SK-N-SH (cell line): ENCODE data around the gene EML2. TPM values are rescaled to one million over a fixed set of nuclear protein-coding genes. Genes with fewer than 3 reads are reported as not detected.

ENCODE experiments used
- CTCF ChIA-PET: fragments of 300-600, 350-600 bp; formaldehyde crosslinking; extraction: SDS; loops from one replicate; lab custom pipeline; 2021; lab: Yijun Ruan, JAX
- POLR2A ChIA-PET: fragments of 350-600 bp; sonication (Branson Sonifier 250); formaldehyde crosslinking; extraction: SDS; loops from one replicate; lab custom pipeline; 2020; ENCODE audit warnings: antibody characterized with exemption, inconsistent platforms; lab: Yijun Ruan, JAX
- DNase-seq: peaks from one replicate; pipeline ENCODE4 v3.0.0; 2012
- H2AFZ ChIP-seq: fragments of 200-600 bp; sonication (generic); 2 replicates; pipeline ENCODE4 v1.8.1; 2016; ENCODE audit warnings: antibody characterized with exemption, mild to moderate bottlenecking, low read depth
- H3F3A ChIP-seq: fragments of 200-600 bp; sonication (generic); replicated peaks from 2 replicates; pipeline ENCODE3; 2016; ENCODE audit warnings: antibody characterized with exemption, mild to moderate bottlenecking; ENCODE audit not compliant: insufficient read depth
- H3K27ac ChIP-seq, 2 experiments: fragments of 200-500 bp in 1 of 2; fragments of 200-600 bp in 1 of 2; sonication (Bioruptor generic) in 1 of 2; sonication (generic), shearing (Covaris generic) in 1 of 2; 2 replicates each; pipeline versions ENCODE4 v1.5.1 to v1.6.1; 2014 to 2016; ENCODE audit warnings: low read depth in 2 of 2, inconsistent platforms in 1 of 2, low read length in 1 of 2, mild to moderate bottlenecking in 1 of 2, mixed read lengths in 1 of 2
- H3K27me3 ChIP-seq: fragments of 200-600 bp; sonication (generic), shearing (Covaris generic); 2 replicates; pipeline ENCODE4 v1.6.1; 2016; ENCODE audit warnings: mixed run types; ENCODE audit not compliant: insufficient read depth
- H3K36me3 ChIP-seq, 2 experiments: fragments of 200-500 bp in 1 of 2; fragments of 200-600 bp in 1 of 2; sonication (Bioruptor generic) in 1 of 2; sonication (generic) in 1 of 2; replicated peaks in 1 of 2; 2 replicates each; pipeline versions ENCODE3 to v1.5.1; 2014 to 2016; ENCODE audit warnings: low read length in 1 of 2, mild to moderate bottlenecking in 1 of 2; ENCODE audit not compliant: insufficient read depth in 2 of 2, control insufficient read depth in 1 of 2
- H3K4me1 ChIP-seq, 2 experiments: fragments of 200-500 bp in 1 of 2; fragments of 200-600 bp in 1 of 2; sonication (Bioruptor generic) in 1 of 2; sonication (generic), shearing (Covaris generic) in 1 of 2; 2 replicates each; pipeline versions ENCODE4 v1.5.1 to v1.6.1; 2014 to 2016; ENCODE audit warnings: low read depth in 1 of 2, low read length in 1 of 2, mixed run types in 1 of 2; ENCODE audit not compliant: insufficient read depth in 2 of 2, control insufficient read depth in 1 of 2
- H3K4me2 ChIP-seq: fragments of 200-600 bp; sonication (generic), shearing (Covaris generic); 2 replicates; pipeline ENCODE4 v1.6.1; 2017; ENCODE audit warnings: mixed run types
- H3K4me3 ChIP-seq, 2 experiments: fragments of 200-500 bp in 1 of 2; fragments of 200-600 bp in 1 of 2; sonication (Bioruptor generic) in 1 of 2; sonication (generic), shearing (Covaris generic) in 1 of 2; 2 replicates each; pipeline versions ENCODE4 v1.5.1 to v1.8.1; 2014 to 2016; ENCODE audit warnings: low read depth in 2 of 2, inconsistent platforms in 1 of 2, low read length in 1 of 2, mild to moderate bottlenecking in 1 of 2, mixed read lengths in 1 of 2, moderate library complexity in 1 of 2
- H3K79me2 ChIP-seq: fragments of 200-600 bp; sonication (generic); 2 replicates; pipeline ENCODE4 v1.8.1; 2017; ENCODE audit warnings: mild to moderate bottlenecking; ENCODE audit not compliant: insufficient read depth
- H3K9ac ChIP-seq: fragments of 200-600 bp; sonication (generic); 2 replicates; pipeline ENCODE4 v1.6.1; 2017; ENCODE audit warnings: mixed run types
- H3K9me2 ChIP-seq: fragments of 200-600 bp; sonication (generic); 2 replicates; pipeline ENCODE4 v1.6.1; 2017; ENCODE audit warnings: mixed run types
- H3K9me3 ChIP-seq: fragments of 200-600 bp; sonication (generic); 2 replicates; pipeline ENCODE4 v1.6.1; 2017; ENCODE audit warnings: mixed run types, mild to moderate bottlenecking, moderate library complexity
- H4K20me1 ChIP-seq: fragments of 200-600 bp; sonication (generic); 2 replicates; pipeline ENCODE4 v1.6.1; 2017; ENCODE audit warnings: mild to moderate bottlenecking, mixed run types; ENCODE audit not compliant: insufficient read depth
- CHD2 ChIP-seq: fragments of 150-350 bp; IDR thresholded peaks from 2 replicates; pipeline ENCODE4 v1.6.1; 2018; ENCODE audit warnings: low read length; ENCODE audit not compliant: partially characterized antibody
- ELF1 ChIP-seq: IDR thresholded peaks from 2 replicates; pipeline ENCODE4 v1.4.0; 2012
- FOXJ3 ChIP-seq: sonication (generic); formaldehyde crosslinking; IDR thresholded peaks from 2 replicates; pipeline ENCODE4 v1.5.1; 2020; ENCODE audit warnings: mild to moderate bottlenecking, missing genetic modification reagents
- FOXM1 ChIP-seq: IDR thresholded peaks from 2 replicates; pipeline ENCODE4 v1.4.0; 2012; ENCODE audit warnings: low read depth, mild to moderate bottlenecking
- GABPA ChIP-seq: IDR thresholded peaks from 2 replicates; pipeline ENCODE4 v1.4.0; 2012; ENCODE audit warnings: low read depth, mild to moderate bottlenecking
- GATA2 ChIP-seq: sonication (generic); formaldehyde crosslinking; IDR thresholded peaks from 2 replicates; pipeline ENCODE4 v1.5.0; 2020; ENCODE audit warnings: mild to moderate bottlenecking, missing genetic modification reagents
- IRF3 ChIP-seq: fragments of 150-350 bp; IDR thresholded peaks from 2 replicates; pipeline ENCODE4 v1.6.1; 2016; ENCODE audit warnings: mild to moderate bottlenecking, low read depth, low read length
- JUND ChIP-seq: IDR thresholded peaks from 2 replicates; pipeline ENCODE4 v1.4.0; 2012
- MAX ChIP-seq: IDR thresholded peaks from 2 replicates; pipeline ENCODE4 v1.4.0; 2012; ENCODE audit warnings: low read depth
- MEF2A ChIP-seq: IDR thresholded peaks from 2 replicates; pipeline ENCODE4 v1.4.0; 2012; ENCODE audit warnings: low read depth, borderline replicate concordance
- MXI1 ChIP-seq: IDR thresholded peaks from 2 replicates; pipeline ENCODE4 v1.6.1; 2012; ENCODE audit warnings: mild to moderate bottlenecking, low read depth, low read length, improper control_type of control experiment
- NFIC ChIP-seq: IDR thresholded peaks from 2 replicates; pipeline ENCODE4 v1.4.0; 2012; ENCODE audit warnings: borderline replicate concordance
- NRF1 ChIP-seq: IDR thresholded peaks from 2 replicates; pipeline ENCODE4 v1.6.1; 2012; ENCODE audit warnings: low read depth, mild to moderate bottlenecking, low read length
- RFX5 ChIP-seq: IDR thresholded peaks from 2 replicates; pipeline ENCODE4 v1.6.1; 2012; ENCODE audit warnings: mild to moderate bottlenecking, improper control_type of control experiment, low read length
- RXRA ChIP-seq: IDR thresholded peaks from 2 replicates; pipeline ENCODE4 v1.4.0; 2012; ENCODE audit warnings: low read depth, mild to moderate bottlenecking, borderline replicate concordance
- TAF1 ChIP-seq: IDR thresholded peaks from 2 replicates; pipeline ENCODE4 v1.6.1; 2012; ENCODE audit warnings: low read depth, mild to moderate bottlenecking, low read length, moderate library complexity, borderline replicate concordance
- TCF12 ChIP-seq: IDR thresholded peaks from 2 replicates; pipeline ENCODE4 v1.4.0; 2012
- TEAD4 ChIP-seq: IDR thresholded peaks from 2 replicates; pipeline ENCODE4 v1.4.0; 2012; ENCODE audit warnings: mild to moderate bottlenecking, borderline replicate concordance; ENCODE audit not compliant: insufficient read depth
- YY1 ChIP-seq: IDR thresholded peaks from 2 replicates; pipeline ENCODE4 v1.4.0; 2012; ENCODE audit warnings: low read depth, mild to moderate bottlenecking
- ZBTB33 ChIP-seq: IDR thresholded peaks from 2 replicates; pipeline ENCODE4 v1.4.0; 2012; ENCODE audit warnings: low read depth, borderline replicate concordance
- WGBS: methylation state at CpG from one replicate; pipeline ENCODE4 v1.1.6; 2017; ENCODE audit warnings: low lambda C conversion rate; 5-methylcytosine and 5-hydroxymethylcytosine counted together
- polyA plus RNA-seq, 3 experiments: library from polyadenylated mRNA; depleted of rRNA; stranded (reverse); fragments of >200 nt; gene quantifications; 2 replicates each; pipeline ENCODE4 v1.2.3, GENCODE V29; 2012

The EML2 gene
- polyA plus RNA-seq, 1 of the 3 experiments (the other 2 are of a cell fraction), result 12.4 TPM

- H3K4me2 ChIP-seq, result no peak overlapping the region
- no peak overlapping the region for H3K27ac ChIP-seq
- no peaks in the 10 kb centered on the region for H3K9me2 ChIP-seq
- no peaks in the 10 kb centered on the region for H3K27me3 ChIP-seq
- no peaks in the 10 kb centered on the region for H3K36me3 ChIP-seq
- no peak overlapping the region for H2AFZ ChIP-seq
- DNase-seq, result no peak
- H3K4me3 ChIP-seq, result no peak overlapping the region
- H4K20me1 ChIP-seq, result no peaks in the 10 kb centered on the region
- peaks cover 0 to under 1% of the 10 kb centered on the region in 2 experiments; a peak in 1 of 4 replicates for H3K4me1 ChIP-seq
- ChIA-PET CTCF (interaction anchor here (0.8 to 2.3 kb wide), 14 partner anchors 9 to 105 kb away, joined by 3 to 12 read pairs (median 4); partner anchors contain the start of gene QPCTL), POLR2A (no interaction called here)
- TF ChIP-seq MXI1 (no peak), IRF3 (no peak), NFIC (no peak), MEF2A (no peak), TEAD4 (no peak), FOXM1 (no peak), MAX (no peak), RXRA (no peak), NRF1 (no peak), TAF1 (no peak), CHD2 (no peak), FOXJ3 (CRISPR knock-in tag) (no peak), YY1 (no peak), ELF1 (no peak), GATA2 (CRISPR knock-in tag) (no peak), RFX5 (no peak), JUND (no peak), TCF12 (no peak), GABPA (no peak), ZBTB33 (no peak)
- H3F3A ChIP-seq, result peaks cover under 1% of the 10 kb centered on the region
- H3K9me3 ChIP-seq, result no peaks in the 10 kb centered on the region
- no peaks in the 10 kb centered on the region for H3K79me2 ChIP-seq
- 55% methylated on average over 7 of the region's 15 CpGs for WGBS
- H3K9ac ChIP-seq, result no peak overlapping the region
Measured at GRCh38 chr19:45590300-45591003, 48.7 kb downstream of the EML2 start.
